K562 (cell line): ENCODE data around the gene MPPED2. TPM values are rescaled to one million over a fixed set of nuclear protein-coding genes. Genes with fewer than 3 reads are reported as not detected.

Experiments
- ATAC-seq: fragments of 200-7000 bp; cut with Tn5 transposase; 3 replicates; pipeline ENCODE4 v1.9.1; 2020; ENCODE audit warnings: moderate library complexity
- BruUV-seq: library from RNA; stranded (reverse); fragments of 400-500 nt; replicated peaks from 2 replicates; lab custom pipeline; 2021; lab: Mats Ljungman, UMichigan
- CTCF ChIA-PET: fragments of 300-600 bp; formaldehyde crosslinking; extraction: SDS; loops from one replicate; lab custom pipeline; 2021; ENCODE audit warnings: low intra/inter-chr PET ratio; lab: Yijun Ruan, JAX
- POLR2A ChIA-PET: fragments of 300-600, 350-650 bp; sonication (Branson Sonifier 250); formaldehyde crosslinking; extraction: SDS; loops from one replicate; lab custom pipeline; 2021; ENCODE audit warnings: antibody characterized with exemption, inconsistent platforms; lab: Yijun Ruan, JAX
- DNase-seq, 4 experiments: peaks; one replicate each; pipeline versions ENCODE4 v3.0.0 to v3.0.0-alpha.2; 2011 to 2018; ENCODE audit warnings: low spot score in 3 of 4, mixed read lengths in 3 of 4; ENCODE audit errors: extremely low read depth in 1 of 4
- FAIRE-seq: peaks from 2 replicates; lab custom pipeline; 2011; peaks lifted over from hg19 to GRCh38; lab: Jason Lieb, UNC
- H2AFZ ChIP-seq: 2 replicates; pipeline ENCODE4 v1.6.0; 2011; ENCODE audit warnings: low read depth, low read length, control low read depth, inconsistent platforms
- H3K27ac ChIP-seq: fragments of 200-600 bp; 3 replicates; pipeline ENCODE4 v1.8.0; 2011; ENCODE audit warnings: low read depth, mild to moderate bottlenecking, control low read depth, inconsistent platforms, low read length, moderate library complexity, mixed read lengths; ENCODE audit errors: extremely low read depth
- H3K27me3 ChIP-seq, 2 experiments: fragments of 300-600 bp in 1 of 2; 2 replicates in 1 of 2; 3 replicates in 1 of 2; pipeline versions ENCODE4 v1.6.0 to v1.8.0; 2011; ENCODE audit warnings: inconsistent platforms in 2 of 2, low read length in 2 of 2, mild to moderate bottlenecking in 1 of 2, mixed read lengths in 1 of 2, moderate library complexity in 1 of 2; ENCODE audit not compliant: control insufficient read depth in 2 of 2, insufficient read depth in 2 of 2
- H3K36me3 ChIP-seq: fragments of 300-600 bp; 3 replicates; pipeline ENCODE4 v1.8.0; 2011; ENCODE audit warnings: mild to moderate bottlenecking, low read length, inconsistent platforms; ENCODE audit not compliant: control insufficient read depth, insufficient read depth
- H3K4me1 ChIP-seq, 2 experiments: fragments of 200-600 bp in 1 of 2; replicated peaks in 1 of 2; 2 replicates in 1 of 2; 3 replicates in 1 of 2; pipeline versions ENCODE4 v1.5.1 to v1.8.0; 2011; ENCODE audit warnings: inconsistent platforms in 2 of 2, low read length in 2 of 2, mild to moderate bottlenecking in 1 of 2, mixed read lengths in 1 of 2, moderate library complexity in 1 of 2; ENCODE audit not compliant: control insufficient read depth in 2 of 2, insufficient read depth in 2 of 2
- H3K4me2 ChIP-seq: 2 replicates; pipeline ENCODE4 v1.6.1; 2011; ENCODE audit warnings: low read length, control low read depth, inconsistent platforms, mixed read lengths; ENCODE audit not compliant: insufficient read depth
- H3K4me3 ChIP-seq: fragments of 200-600 bp; sonication (generic), shearing (Covaris generic); 2 replicates; pipeline ENCODE4 v1.5.1; 2016; ENCODE audit warnings: control low read depth, inconsistent platforms
- H3K79me2 ChIP-seq: fragments of 200-600 bp; 3 replicates; pipeline ENCODE4 v1.8.0; 2011; ENCODE audit warnings: low read length, inconsistent platforms; ENCODE audit not compliant: control insufficient read depth, insufficient read depth
- H3K9ac ChIP-seq, 2 experiments: 2 replicates each; pipeline versions ENCODE4 v1.6.0 to v1.6.1; 2011; ENCODE audit warnings: low read depth in 2 of 2, low read length in 2 of 2, control low read depth in 1 of 2, inconsistent platforms in 1 of 2, mild to moderate bottlenecking in 1 of 2, mixed read lengths in 1 of 2; ENCODE audit not compliant: insufficient read depth in 1 of 2
- H3K9me1 ChIP-seq: one replicate; pipeline ENCODE4 v1.6.0; 2011; ENCODE audit warnings: inconsistent platforms, mild to moderate bottlenecking, low read length, moderate library complexity; ENCODE audit not compliant: control insufficient read depth, insufficient read depth
- H3K9me3 ChIP-seq: replicated peaks from 2 replicates; pipeline ENCODE4 v1.5.1; 2011; ENCODE audit warnings: low read depth, low read length, inconsistent platforms; ENCODE audit not compliant: control insufficient read depth, insufficient read depth
- H4K20me1 ChIP-seq: replicated peaks from 2 replicates; pipeline ENCODE4 v1.6.1; 2011; ENCODE audit warnings: low read length, inconsistent platforms, mixed read lengths; ENCODE audit not compliant: control insufficient read depth, insufficient read depth
- HDGF ChIP-seq: fragments of 450-650 bp; IDR thresholded peaks from 2 replicates; pipeline ENCODE4 v1.6.1; 2016
- ILF3 ChIP-seq: fragments of 450-650 bp; IDR thresholded peaks from 2 replicates; pipeline ENCODE4 v1.6.1; 2018; ENCODE audit warnings: antibody characterized with exemption, mild to moderate bottlenecking, moderate library complexity, borderline replicate concordance
- MAFK ChIP-seq: IDR thresholded peaks from 2 replicates; pipeline ENCODE4 v1.6.1; 2011; ENCODE audit warnings: low read length, improper control_type of control experiment
- SAFB ChIP-seq: fragments of 200-400 bp; formaldehyde crosslinking; IDR thresholded peaks from 2 replicates; pipeline ENCODE4 v1.6.1; 2017; ENCODE audit warnings: low read depth, low read length, borderline replicate concordance
- ZNF197 ChIP-seq: fragments of 200-800 bp; sonication (Bioruptor generic); IDR thresholded peaks from 2 replicates; pipeline ENCODE4 v1.6.1; 2016; ENCODE audit warnings: low read depth, missing genetic modification characterization, missing compliant biosample characterization
- ZNF3 ChIP-seq: fragments of 250-450 bp; sonication (Bioruptor Pico); IDR thresholded peaks from 2 replicates; pipeline ENCODE4 v1.5.0; 2021; ENCODE audit warnings: mild to moderate bottlenecking, moderate library complexity
- ZNF431 ChIP-seq: sonication (generic); formaldehyde crosslinking; IDR thresholded peaks from 2 replicates; pipeline ENCODE4 v1.8.0; 2022; ENCODE audit warnings: mild to moderate bottlenecking, missing genetic modification reagents
- ZNF551 ChIP-seq: fragments of 250-450 bp; sonication (Bioruptor Pico); IDR thresholded peaks from 2 replicates; pipeline ENCODE4 v1.5.0; 2021; ENCODE audit warnings: mild to moderate bottlenecking, moderate library complexity
- ZNF696 ChIP-seq: fragments of 250-450 bp; sonication (Bioruptor Pico); conservative IDR thresholded peaks from 2 replicates; pipeline ENCODE4 v1.4.0; 2020; ENCODE audit warnings: mild to moderate bottlenecking, moderate library complexity
- WGBS: fragments of 100-300 bp; shearing (Covaris generic); methylation state at CpG from one replicate; pipeline ENCODE4 v1.1.6; 2016; ENCODE audit warnings: low coverage, mixed read lengths; ENCODE audit not compliant: insufficient coverage; ENCODE audit errors: missing lambda C conversion rate; 5-methylcytosine and 5-hydroxymethylcytosine counted together
- in situ Hi-C: fragments of 300-500 bp; cut with MboI; formaldehyde crosslinking; loops from 4 replicates; pipeline ENCODE4 v1.15.0; 2018; ENCODE audit warnings: inconsistent platforms, mixed read lengths
- intact Hi-C: fragments of 100-400 bp; cut with micrococcal nuclease; formaldehyde crosslinking; loops from 2 replicates; pipeline ENCODE4 v1.14.2; 2022
- polyA plus RNA-seq, 8 experiments: library from polyadenylated mRNA; depleted of rRNA in 4 of 8; stranded (reverse) in 5 of 8; unstranded in 3 of 8; fragments of >200 nt; fragmentation: Nextera tagmentation in 2 of 8; fragmentation: Illumina TruSeq in 1 of 8; extraction: Ambion mirVana in 2 of 8; extraction: Trizol in 1 of 8; gene quantifications; 2 replicates each; pipeline versions ENCODE4 v1.2.1 to v1.2.3, GENCODE V29; 2011 to 2014; ENCODE audit warnings: inconsistent platforms in 1 of 8, missing spikeins in 1 of 8
- total RNA-seq, 7 experiments: library from RNA; depleted of rRNA in 6 of 7; stranded (reverse); fragments of >200 nt in 6 of 7; fragmentation: Illumina TruSeq in 2 of 7; extraction: Trizol in 2 of 7; gene quantifications; 2 replicates each; pipeline versions ENCODE4 v1.2.1 to v1.2.3, GENCODE V29; 2011 to 2021; ENCODE audit warnings: low replicate concordance in 1 of 7
- TF ChIP-seq, protein P1 (sequence below), 2 experiments: fragments of 450-650 bp in 1 of 2; IDR thresholded peaks; 2 replicates each; pipeline ENCODE4 v1.6.1; 2011 to 2017; ENCODE audit warnings: low read depth in 2 of 2, antibody characterized with exemption in 1 of 2, borderline replicate concordance in 1 of 2, low read length in 1 of 2, mild to moderate bottlenecking in 1 of 2, mixed read lengths in 1 of 2; ENCODE audit not compliant: control insufficient read depth in 1 of 2

The MPPED2 gene
- total and polyA plus RNA-seq, 9 of the 15 experiments (the other 6 are each of a cell fraction or from before 2014, with no cell fraction given): not detected

DNA sequence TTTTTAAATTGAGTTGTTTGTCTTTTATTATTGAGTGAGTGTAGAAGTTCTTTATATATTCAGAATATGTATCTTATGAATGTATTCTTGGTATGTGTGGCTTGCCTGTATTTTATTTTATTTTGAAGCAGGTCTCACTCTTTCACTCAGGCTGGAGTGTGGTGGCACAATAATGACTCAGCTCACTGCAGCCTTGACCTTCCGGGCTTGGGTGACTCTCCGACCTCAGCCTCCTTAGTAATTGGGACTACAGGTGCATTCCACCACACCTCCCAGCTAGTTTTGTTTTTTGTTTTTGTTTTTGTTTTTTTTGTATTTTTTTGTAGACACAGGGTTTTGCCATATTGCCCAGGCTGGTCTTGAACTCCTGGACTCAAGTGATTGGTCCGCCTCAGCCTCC, 24.5 kb upstream of the MPPED2 start:
- in situ Hi-C loops (no loop called here), intact Hi-C loops (no loop called here)
- no peaks in the 10 kb centered on the region for H3K27me3 ChIP-seq
- H3K27ac ChIP-seq: no peak overlapping the region
- H3K4me1 ChIP-seq: no peaks in the 10 kb centered on the region
- ChIA-PET POLR2A (no interaction called here), CTCF (no interaction called here)
- H3K9me1 ChIP-seq: no peaks in the 10 kb centered on the region
- FAIRE-seq (no peak), DNase-seq (no peak), ATAC-seq (no peak)
- no peak overlapping the region for H2AFZ ChIP-seq
- no peak for TF ChIP-seq HDGF
- no peak for TF ChIP-seq MAFK
- TF ChIP-seq, protein P1, sequence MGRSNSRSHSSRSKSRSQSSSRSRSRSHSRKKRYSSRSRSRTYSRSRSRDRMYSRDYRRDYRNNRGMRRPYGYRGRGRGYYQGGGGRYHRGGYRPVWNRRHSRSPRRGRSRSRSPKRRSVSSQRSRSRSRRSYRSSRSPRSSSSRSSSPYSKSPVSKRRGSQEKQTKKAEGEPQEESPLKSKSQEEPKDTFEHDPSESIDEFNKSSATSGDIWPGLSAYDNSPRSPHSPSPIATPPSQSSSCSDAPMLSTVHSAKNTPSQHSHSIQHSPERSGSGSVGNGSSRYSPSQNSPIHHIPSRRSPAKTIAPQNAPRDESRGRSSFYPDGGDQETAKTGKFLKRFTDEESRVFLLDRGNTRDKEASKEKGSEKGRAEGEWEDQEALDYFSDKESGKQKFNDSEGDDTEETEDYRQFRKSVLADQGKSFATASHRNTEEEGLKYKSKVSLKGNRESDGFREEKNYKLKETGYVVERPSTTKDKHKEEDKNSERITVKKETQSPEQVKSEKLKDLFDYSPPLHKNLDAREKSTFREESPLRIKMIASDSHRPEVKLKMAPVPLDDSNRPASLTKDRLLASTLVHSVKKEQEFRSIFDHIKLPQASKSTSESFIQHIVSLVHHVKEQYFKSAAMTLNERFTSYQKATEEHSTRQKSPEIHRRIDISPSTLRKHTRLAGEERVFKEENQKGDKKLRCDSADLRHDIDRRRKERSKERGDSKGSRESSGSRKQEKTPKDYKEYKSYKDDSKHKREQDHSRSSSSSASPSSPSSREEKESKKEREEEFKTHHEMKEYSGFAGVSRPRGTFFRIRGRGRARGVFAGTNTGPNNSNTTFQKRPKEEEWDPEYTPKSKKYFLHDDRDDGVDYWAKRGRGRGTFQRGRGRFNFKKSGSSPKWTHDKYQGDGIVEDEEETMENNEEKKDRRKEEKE (IDR thresholded peaks at IDR 0.05; ENCODE audit: borderline replicate concordance in 1 of 2, control insufficient read depth in 1 of 2, low read depth in 2 of 2, low read length in 1 of 2): no peak
- no peak for TF ChIP-seq ILF3
- no peak for TF ChIP-seq SAFB
- no peak for TF ChIP-seq ZNF3
- TF ChIP-seq ZNF551 (CRISPR knock-in tag): no peak
- TF ChIP-seq ZNF696 (CRISPR knock-in tag): no peak
- no peak for TF ChIP-seq ZNF197 (CRISPR knock-in tag)
- no peak for TF ChIP-seq ZNF431 (CRISPR knock-in tag)
- no peaks in the 10 kb centered on the region for H3K36me3 ChIP-seq
- H3K9me3 ChIP-seq: no peaks in the 10 kb centered on the region
- no TSS peak for BruUV-seq
- no peaks in the 10 kb centered on the region for H4K20me1 ChIP-seq
- no peak overlapping the region for H3K4me2 ChIP-seq
- no peaks in the 10 kb centered on the region for H3K79me2 ChIP-seq
- no peak overlapping the region for H3K4me3 ChIP-seq
- 0% methylated on average over 3 of the region's 3 CpGs for whole genome bisulfite sequencing
- H3K9ac ChIP-seq: no peak overlapping the region
